Spinal cord (tissue), 10 donors: ENCODE measurements around the gene NUFIP1. TPM values are rescaled to one million over a fixed set of nuclear protein-coding genes. Genes with fewer than 3 reads are reported as not detected.
A peak's percentile ranks its signal among the peaks of the same experiment; 100 is the strongest.
"Not testable (repeated sequence)": the region's sequence is repeated elsewhere in the genome, so short reads cannot be mapped to it uniquely, and the experiment has no call there.

Experiments
- DNase-seq, 6 donors: peaks; one replicate each; pipeline versions ENCODE4 v3.0.0 to v3.0.0-alpha.2; 2013 to 2015; ENCODE audit warnings: low spot score in 6 of 6, low read depth in 4 of 6
- H3K27ac ChIP-seq: one replicate; pipeline ENCODE4 v1.5.1; 2013; ENCODE audit warnings: low read depth, low read length, control low read depth
- H3K27me3 ChIP-seq: one replicate; pipeline ENCODE4 v1.6.1; 2013; ENCODE audit warnings: low read length; ENCODE audit not compliant: control insufficient read depth, insufficient read depth
- H3K36me3 ChIP-seq: one replicate; pipeline ENCODE4 v1.6.1; 2013; ENCODE audit warnings: low read length; ENCODE audit not compliant: control insufficient read depth, insufficient read depth
- H3K4me1 ChIP-seq: one replicate; pipeline ENCODE4 v1.6.1; 2013; ENCODE audit warnings: low read length; ENCODE audit not compliant: control insufficient read depth, insufficient read depth
- H3K4me3 ChIP-seq: one replicate; pipeline ENCODE4 v1.5.1; 2013; ENCODE audit warnings: low read depth, low read length, control low read depth
- H3K9me3 ChIP-seq: one replicate; pipeline ENCODE4 v1.6.1; 2013; ENCODE audit warnings: low read length; ENCODE audit not compliant: control insufficient read depth, insufficient read depth
- WGBS: methylation state at CpG from one replicate; pipeline ENCODE4 v1.1.5; 2013; ENCODE audit warnings: missing lambda C conversion rate; ENCODE audit not compliant: insufficient coverage; 5-methylcytosine and 5-hydroxymethylcytosine counted together
- long read RNA-seq, 4 donors: transcript quantifications; one replicate each; lab custom pipeline, GENCODE V29; 2026
- polyA plus RNA-seq, 2 donors: library from polyadenylated mRNA; unstranded; fragments of 120-200 nt; gene quantifications; one replicate each; pipeline ENCODE4 v1.2.1, GENCODE V29; 2013; ENCODE audit not compliant: insufficient read length in 2 of 2
- total RNA-seq, 2 donors: library from RNA; depleted of rRNA in 1 of 2; stranded (reverse); fragments of 120-200 nt in 1 of 2; fragments of >200 nt in 1 of 2; gene quantifications; one replicate each; pipeline versions ENCODE4 v1.2.3 to v1.2.4, GENCODE V29; 2013 to 2014
- donor health status: healthy.

NUFIP1 gene
- total RNA-seq (1 to 10 TPM; 4.5 to 6.6 TPM), polyA plus RNA-seq (10 to 100 TPM in 1 of 2 donors, 1 to 10 TPM in 1; 8.7 to 10.8 TPM)
- long read RNA-seq, donor 1, result 0 reads
- long read RNA-seq, donor 2, partial matches to known transcripts, result 0 of 2 reads
- long read RNA-seq, donor 2, other reads (novel, unspliced or antisense), result 0 of 2 reads
- long read RNA-seq, donor 3, partial matches to known transcripts, result 0 of 3 reads
- long read RNA-seq, donor 3, other reads (novel, unspliced or antisense), result 0 of 3 reads
- long read RNA-seq, donor 4, partial matches to known transcripts, result 0 of 2 reads
- long read RNA-seq, donor 4, other reads (novel, unspliced or antisense), result 0 of 2 reads

DNA sequence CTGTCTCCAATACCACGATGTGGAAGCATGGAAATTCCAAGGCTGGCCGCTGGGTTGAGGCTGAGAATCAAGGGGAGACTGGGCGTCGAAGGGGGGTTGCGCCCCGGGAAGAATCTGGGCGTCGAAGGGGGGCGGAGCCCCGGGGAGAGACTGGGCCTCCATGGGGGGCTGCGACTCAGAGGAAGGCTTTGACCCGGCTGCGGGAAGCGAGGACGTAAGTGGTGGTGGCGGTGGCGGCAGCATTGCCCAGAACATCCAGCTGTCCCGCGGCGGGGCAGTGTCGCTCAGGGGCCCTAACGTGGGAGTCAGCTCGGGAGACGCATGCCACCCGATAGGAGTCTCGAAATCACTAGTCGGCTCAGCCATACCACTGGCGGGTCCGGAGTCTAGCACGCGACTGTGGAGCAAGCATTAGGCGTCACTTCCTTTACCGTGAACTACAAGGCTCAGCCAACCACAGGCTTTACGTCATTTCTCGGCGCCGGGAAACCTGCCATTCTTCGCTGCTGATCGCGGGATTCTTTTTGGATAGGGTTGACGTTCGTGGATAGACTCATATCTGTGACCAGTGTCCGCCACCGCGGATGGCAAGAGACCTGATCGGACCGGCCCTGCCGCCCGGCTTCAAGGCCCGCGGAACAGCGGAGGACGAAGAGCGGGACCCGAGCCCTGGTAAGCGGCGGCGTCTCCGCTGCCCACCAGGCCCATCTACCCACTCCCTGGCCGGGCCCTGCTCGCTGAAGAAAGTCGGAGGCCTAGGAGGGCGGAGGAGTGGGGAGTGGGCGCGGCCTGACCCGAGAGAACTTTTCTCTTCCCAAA lies at the start of gene NUFIP1, which contains the start of gene GPALPP1:
Gene NUFIP1 (minus strand): TSS at position 401 of the 819 bp plus-strand sequence. CDS start 35 bp downstream, at position 366.
Gene GPALPP1 (plus strand): TSS at position 468 of the 819 bp plus-strand sequence. CDS start 117 bp downstream, at position 585.
- under 1% methylated on average over 62 of the region's 66 CpGs for WGBS
- peaks cover 23% of the 10 kb centered on the region for H3K4me1 ChIP-seq
- peak; percentile 91 to 99 (median 94) for DNase-seq
- no peaks in the 10 kb centered on the region for H3K9me3 ChIP-seq
- peak within 1 kb of the TSS; percentile 86 for H3K27ac ChIP-seq
- H3K27me3 ChIP-seq, result no peaks in the 10 kb centered on the region
- peak within 1 kb of the TSS; percentile 92 for H3K4me3 ChIP-seq
- H3K36me3 ChIP-seq, result peaks cover 11% of the 10 kb centered on the region

DNA sequence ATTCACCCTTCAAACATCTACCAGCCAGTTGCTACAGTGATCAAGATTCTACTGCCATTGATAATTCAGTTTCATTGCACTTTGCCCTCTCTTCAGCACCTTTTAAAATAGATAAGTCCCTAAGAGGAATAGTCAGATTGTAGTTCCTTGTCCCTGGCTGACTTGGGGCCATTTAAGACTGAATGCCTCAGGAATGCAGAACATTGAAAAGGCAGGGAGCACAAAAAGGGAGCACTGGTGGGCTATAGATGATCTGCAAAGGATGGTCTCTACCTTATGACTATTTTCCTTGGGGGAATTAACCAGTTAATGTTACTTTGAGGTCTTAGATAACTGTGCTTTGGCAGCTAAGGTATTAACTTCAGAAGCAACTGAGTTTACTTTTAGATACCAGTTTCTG lies 46.9 kb upstream of the NUFIP1 start:
- H3K27me3 ChIP-seq, result no peaks in the 10 kb centered on the region
- H3K4me3 ChIP-seq, result no peak overlapping the region
- H3K27ac ChIP-seq, result no peak overlapping the region
- H3K9me3 ChIP-seq, result no peaks in the 10 kb centered on the region
- H3K36me3 ChIP-seq, result peaks cover 5% of the 10 kb centered on the region
- H3K4me1 ChIP-seq, result no peaks in the 10 kb centered on the region
- DNase-seq, result no peak

DNA sequence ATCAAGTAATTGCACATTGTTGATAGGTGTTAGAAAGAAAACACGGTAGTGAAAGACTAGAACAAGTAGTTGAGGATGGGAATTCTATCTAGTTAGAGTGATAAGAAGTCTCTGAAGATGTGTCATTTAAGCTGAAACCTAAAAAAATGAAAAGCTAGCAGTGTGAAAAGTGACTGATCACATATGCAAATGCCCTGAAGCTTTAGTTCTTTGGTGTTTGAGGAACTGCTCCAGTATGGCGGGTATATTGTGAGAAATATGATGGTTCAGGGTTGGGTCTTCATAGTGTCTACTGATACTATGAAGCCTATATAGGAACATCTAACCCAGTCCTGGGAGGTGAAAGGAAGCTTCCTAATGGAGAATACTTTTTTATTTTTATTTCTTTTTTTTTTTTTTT lies 45.1 kb upstream of the NUFIP1 start:
- no peak overlapping the region for H3K27ac ChIP-seq
- no peaks in the 10 kb centered on the region for H3K9me3 ChIP-seq
- no peaks in the 10 kb centered on the region for H3K4me1 ChIP-seq
- 100% methylated on average over 1 of the region's 2 CpGs for WGBS
- no peak for DNase-seq
- no peak overlapping the region for H3K4me3 ChIP-seq
- H3K27me3 ChIP-seq, result no peaks in the 10 kb centered on the region
- H3K36me3 ChIP-seq, result peaks cover 5% of the 10 kb centered on the region

DNA sequence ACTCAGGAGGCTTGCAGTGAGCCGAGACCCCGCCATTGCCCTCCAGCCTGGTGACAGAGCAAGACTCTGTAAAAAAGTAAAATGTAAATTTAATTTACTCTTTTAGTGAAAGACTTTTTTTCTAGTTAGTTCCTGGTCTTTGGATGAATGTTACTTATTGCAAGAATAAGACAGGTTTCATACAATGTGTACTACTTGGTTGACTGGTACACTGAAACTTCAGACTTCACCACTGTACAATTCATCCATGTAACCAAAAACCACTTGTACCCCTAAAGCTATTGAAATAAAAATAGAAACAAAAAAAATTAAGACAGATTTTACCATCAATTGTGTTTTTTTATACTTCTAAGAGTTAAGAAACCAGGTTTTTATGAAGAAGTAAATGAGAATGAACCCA lies 35.6 kb upstream of the NUFIP1 start:
- Histone ChIP-seq H3K27me3 (no peaks in the 10 kb centered on the region), H3K27ac (no peak overlapping the region), H3K9me3 (no peaks in the 10 kb centered on the region), H3K36me3 (peaks cover 11% of the 10 kb centered on the region), H3K4me1 (no peaks in the 10 kb centered on the region), H3K4me3 (no peak overlapping the region)
- no peak for DNase-seq
- 100% methylated on average over 2 of the region's 2 CpGs for WGBS

DNA sequence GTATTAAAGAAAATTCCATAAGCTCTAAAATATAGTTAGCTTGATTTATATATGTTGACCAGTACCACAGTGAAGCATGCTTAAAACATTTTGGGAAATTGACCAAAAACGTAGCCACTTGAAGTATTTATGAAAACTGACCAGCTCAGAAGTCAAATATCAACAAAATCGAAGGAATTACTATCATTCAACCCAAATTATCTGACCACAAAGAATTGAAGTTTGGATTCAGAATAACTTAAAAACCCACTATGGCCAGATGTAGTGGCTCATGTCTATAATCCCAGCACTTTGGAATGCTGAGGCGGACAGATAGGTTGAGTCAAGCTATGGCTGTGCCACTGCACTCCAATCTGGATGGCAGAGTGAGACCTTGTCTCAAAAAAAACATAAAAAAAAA lies 32.0 kb upstream of the NUFIP1 start:
- Histone ChIP-seq H3K9me3 (no peaks in the 10 kb centered on the region), H3K4me1 (no peaks in the 10 kb centered on the region), H3K4me3 (no peak overlapping the region), H3K27me3 (no peaks in the 10 kb centered on the region), H3K36me3 (peaks cover 15% of the 10 kb centered on the region), H3K27ac (no peak overlapping the region)
- DNase-seq, result no peak
- WGBS, result no CpG with 5 or more reads among the region's 3 CpGs

DNA sequence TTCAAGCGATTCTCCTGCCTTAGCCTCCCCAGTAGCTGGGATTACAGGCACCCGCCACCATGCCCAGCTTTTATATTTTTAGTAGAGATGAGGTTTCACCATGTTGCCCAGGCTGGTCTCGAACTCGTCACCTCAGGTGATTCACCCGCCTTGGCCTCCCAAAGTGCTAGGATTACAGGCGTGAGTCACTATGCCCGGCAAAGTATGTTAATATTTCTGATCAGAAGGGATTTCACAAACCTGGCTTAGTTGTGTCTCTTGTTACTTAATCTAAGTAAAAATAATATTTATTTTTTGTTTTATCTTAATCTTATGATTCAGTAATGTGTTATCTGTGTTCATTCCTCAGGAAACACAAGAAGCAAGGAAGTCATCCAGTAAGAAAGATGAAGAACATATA lies 30.7 kb upstream of the NUFIP1 start:
- H3K36me3 ChIP-seq, result peaks cover 12% of the 10 kb centered on the region
- H3K27me3 ChIP-seq, DNase-seq, H3K4me1 ChIP-seq, H3K9me3 ChIP-seq, H3K4me3 ChIP-seq, H3K27ac ChIP-seq: not testable (repeated sequence)
- 96% methylated on average over 3 of the region's 7 CpGs for WGBS

DNA sequence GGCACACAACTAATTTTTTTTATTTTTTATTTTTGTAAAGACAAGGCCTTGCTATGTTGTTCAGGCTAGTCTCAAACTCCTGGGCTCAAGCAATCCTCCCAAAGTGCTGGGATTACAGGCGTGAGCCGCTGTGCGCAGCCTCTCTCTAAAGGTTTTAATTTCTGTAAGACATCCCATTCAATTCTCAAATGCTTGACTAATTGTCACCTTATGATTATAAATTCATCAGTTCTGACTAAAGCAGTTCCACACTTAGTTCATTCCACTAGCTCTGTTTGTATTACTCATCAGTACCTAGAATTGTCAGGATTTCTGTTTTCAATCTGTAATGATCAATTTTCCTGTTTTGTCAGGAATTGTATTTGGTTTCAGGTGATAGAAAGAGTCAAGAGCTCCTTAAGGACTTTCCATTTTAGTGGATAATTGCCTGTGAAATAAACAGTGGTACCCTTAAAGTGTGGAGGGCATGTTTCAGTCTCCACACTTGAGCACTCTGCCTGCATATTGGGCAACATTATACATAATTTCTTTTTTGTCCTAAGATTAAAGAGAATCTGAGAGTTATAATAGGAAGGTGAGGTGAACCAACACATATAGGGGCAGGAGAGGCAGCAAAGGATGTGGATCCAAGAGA lies 27.6 kb upstream of the NUFIP1 start:
- DNase-seq, result no peak
- Histone ChIP-seq H3K36me3 (peaks cover 4% of the 10 kb centered on the region), H3K27me3 (no peaks in the 10 kb centered on the region), H3K27ac (no peak overlapping the region), H3K9me3 (no peaks in the 10 kb centered on the region), H3K4me3 (no peak overlapping the region), H3K4me1 (no peaks in the 10 kb centered on the region)
- WGBS, result no CpG with 5 or more reads among the region's 3 CpGs

DNA sequence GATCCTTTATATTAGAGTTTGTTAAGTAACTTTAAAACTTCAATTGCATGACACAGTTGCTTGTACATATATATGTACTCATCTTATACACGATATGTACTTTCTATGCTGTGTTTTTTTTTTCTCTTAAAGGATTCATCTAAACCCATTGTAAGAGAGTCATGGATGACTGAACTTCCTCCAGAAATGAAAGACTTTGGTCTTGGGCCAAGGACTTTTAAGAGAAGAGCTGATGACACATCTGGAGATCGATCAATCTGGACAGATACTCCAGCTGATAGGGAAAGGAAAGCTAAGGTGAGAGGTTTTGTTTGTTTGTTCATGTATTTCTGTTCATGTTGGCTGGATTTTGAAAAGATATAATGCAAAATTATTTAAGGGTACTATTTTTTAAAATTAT lies 26.0 kb upstream of the NUFIP1 start:
- Histone ChIP-seq H3K4me3 (no peak overlapping the region), H3K27ac (no peak overlapping the region), H3K27me3 (no peaks in the 10 kb centered on the region), H3K4me1 (no peaks in the 10 kb centered on the region), H3K36me3 (peaks cover 9% of the 10 kb centered on the region), H3K9me3 (no peaks in the 10 kb centered on the region)
- 100% methylated on average over 1 of the region's 2 CpGs for WGBS
- DNase-seq, result no peak

DNA sequence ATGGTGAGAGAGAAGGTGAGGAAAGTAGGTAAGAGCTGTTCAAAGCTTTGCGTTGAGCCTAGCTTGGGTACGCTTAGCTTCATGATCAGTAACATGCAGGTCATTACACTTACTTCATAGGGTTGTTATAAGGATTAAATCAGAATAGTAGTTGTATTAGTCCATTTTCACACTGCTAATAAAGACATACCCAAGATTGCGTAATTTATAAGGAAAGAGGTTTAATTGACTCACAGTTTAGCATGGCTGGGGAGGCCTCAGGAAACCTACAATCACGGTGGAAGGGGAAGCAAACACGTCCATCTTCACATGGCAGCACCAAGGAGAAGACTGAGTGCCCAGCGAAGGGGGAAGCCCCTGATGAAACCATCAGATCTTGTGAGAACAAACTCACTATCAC lies 21.9 kb upstream of the NUFIP1 start:
- Histone ChIP-seq H3K27me3 (no peaks in the 10 kb centered on the region), H3K9me3 (no peaks in the 10 kb centered on the region), H3K27ac (no peak overlapping the region), H3K36me3 (peaks cover 4% of the 10 kb centered on the region), H3K4me1 (no peaks in the 10 kb centered on the region), H3K4me3 (no peak overlapping the region)
- DNase-seq, result no peak
- 71% methylated on average over 2 of the region's 6 CpGs for WGBS
